Mammary epithelial cell (primary cell): ENCODE data around the gene NAA16.

ENCODE experiments used
- CTCF ChIP-seq, 2 donors: IDR thresholded peaks in 1 of 2; conservative IDR thresholded peaks in 1 of 2; 2 replicates each; pipeline ENCODE4 v1.5.1; 2011 to 2012; ENCODE audit warnings: inconsistent platforms in 2 of 2, low read length in 2 of 2, mild to moderate bottlenecking in 2 of 2, control low read depth in 1 of 2, low read depth in 1 of 2; ENCODE audit not compliant: insufficient read depth in 1 of 2; ENCODE audit errors: extremely low read depth in 1 of 2
- EZH2 ChIP-seq: IDR thresholded peaks from 2 replicates; pipeline ENCODE4 v1.6.1; 2012; ENCODE audit warnings: low read length, inconsistent platforms, borderline replicate concordance

DNA sequence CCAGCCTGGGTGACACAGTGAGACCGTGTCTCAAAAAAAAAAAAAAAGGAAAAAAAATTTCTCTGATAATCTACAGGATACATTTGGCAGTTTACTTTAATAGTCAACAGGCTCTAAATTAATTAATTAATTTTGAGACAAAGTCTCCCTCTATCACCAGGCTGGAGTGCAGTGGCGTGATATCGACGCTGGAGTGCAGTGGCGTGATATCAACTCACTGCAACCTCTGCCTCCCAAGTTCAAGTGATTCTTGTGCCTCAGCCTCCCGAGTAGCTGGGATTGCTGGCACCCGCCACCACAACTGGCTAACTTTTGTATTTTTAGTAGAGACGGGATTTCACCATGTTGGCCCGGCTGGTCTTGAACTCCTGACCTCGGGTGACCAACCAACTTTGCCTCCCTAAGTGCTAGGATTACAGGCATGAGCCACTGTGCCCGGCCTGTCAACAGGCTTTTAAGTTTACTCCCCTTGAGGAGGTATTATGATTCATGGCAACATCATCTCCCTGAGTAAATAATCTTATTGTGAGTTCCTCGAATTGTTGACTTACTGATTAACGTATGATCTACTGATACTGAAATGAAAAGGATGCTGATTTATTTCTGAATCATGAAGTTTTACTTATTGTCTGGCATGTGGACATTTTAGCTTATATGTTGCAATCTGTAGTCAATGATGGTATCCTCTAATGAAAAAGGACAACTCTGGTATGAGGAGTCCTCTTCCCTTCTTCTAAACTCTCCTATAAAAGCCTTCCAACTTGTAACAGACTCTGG lies 26.4 kb upstream of the NAA16 start:
- TF ChIP-seq CTCF (conservative IDR thresholded peaks at IDR 0.05 in 1 of 2, IDR thresholded peaks at IDR 0.05 in 1 of 2; ENCODE audit: extremely low read depth in 1 of 2, insufficient read depth in 1 of 2, low read depth in 1 of 2, low read length in 2 of 2) (no peak), EZH2 (no peak)
